Sigmoid colon (tissue), 7 donors: Measurements from ENCODE around the gene TMEM106C. TPM values are rescaled to one million over a fixed set of nuclear protein-coding genes. Genes with fewer than 3 reads are reported as not detected.
A peak's percentile ranks its signal among the peaks of the same experiment; 100 is the strongest.

ENCODE experiments used
- DNase-seq: peaks from one replicate; pipeline ENCODE4 v3.0.0-alpha.2; 2019
- H3K27ac ChIP-seq, 4 donors: fragments of 200-600 bp; sonication (generic); one replicate each; pipeline ENCODE4 v1.5.1; 2016 to 2019; ENCODE audit warnings: mild to moderate bottlenecking in 1 of 4
- H3K27me3 ChIP-seq, 3 donors: fragments of 200-600 bp; sonication (generic); one replicate each; pipeline ENCODE4 v1.5.1; 2019; ENCODE audit warnings: mild to moderate bottlenecking in 1 of 3
- H3K36me3 ChIP-seq, 4 donors: fragments of 200-600 bp; sonication (generic); one replicate each; pipeline ENCODE4 v1.5.1; 2016 to 2019
- H3K4me1 ChIP-seq, 4 donors: fragments of 200-600 bp; sonication (generic); one replicate each; pipeline ENCODE4 v1.5.1; 2017 to 2019
- H3K4me3 ChIP-seq, 4 donors: fragments of 200-600 bp; sonication (generic); one replicate each; pipeline ENCODE4 v1.5.1; 2017 to 2019; ENCODE audit warnings: mild to moderate bottlenecking in 2 of 4, moderate library complexity in 1 of 4
- H3K9me3 ChIP-seq, 4 donors: fragments of 200-600 bp in 3 of 4; sonication (generic) in 3 of 4; one replicate each; pipeline versions ENCODE4 v1.5.1 to v1.6.1; 2013 to 2019
- EP300 ChIP-seq, 4 donors: sonication (generic); formaldehyde crosslinking; IDR thresholded peaks; one replicate each; pipeline ENCODE4 v1.6.1; 2017; ENCODE audit warnings: antibody characterized with exemption in 4 of 4
- POLR2A ChIP-seq, 2 donors: fragments of 450-650 bp; IDR thresholded peaks; one replicate each; pipeline ENCODE4 v1.6.1; 2016; ENCODE audit warnings: antibody characterized with exemption in 2 of 2, mild to moderate bottlenecking in 2 of 2, moderate library complexity in 2 of 2
- POLR2AphosphoS5 ChIP-seq, 4 donors: sonication (generic); formaldehyde crosslinking; IDR thresholded peaks; one replicate each; pipeline ENCODE4 v1.6.1; 2017; ENCODE audit warnings: antibody characterized with exemption in 4 of 4
- WGBS, 2 donors: extraction: QIAGEN DNeasy Blood & Tissue Kit; methylation state at CpG; one replicate each; pipeline ENCODE4 v1.1.7; 2013; 5-methylcytosine and 5-hydroxymethylcytosine counted together
- intact Hi-C: fragments of 100-400 bp; cut with DNase I; formaldehyde crosslinking; loops from one replicate; pipeline ENCODE4 v1.15.1; 2023
- polyA plus RNA-seq, 3 donors: library from polyadenylated mRNA; stranded (reverse); fragments of 200-250 nt; gene quantifications; one replicate each; pipeline ENCODE4 v1.2.3, GENCODE V29; 2013
- total RNA-seq, 4 donors: library from RNA; depleted of rRNA; stranded (reverse); fragments of >200 nt; gene quantifications; one replicate each; pipeline ENCODE4 v1.1.0, GENCODE V29; 2016
- TF ChIP-seq, protein P1 (sequence below), 4 experiments: fragments of 450-650 bp in 3 of 4; fragments of 200-600 bp in 1 of 4; IDR thresholded peaks; one replicate each; pipeline ENCODE4 v1.5.1; 2016 to 2019; ENCODE audit warnings: antibody characterized with exemption in 4 of 4, mild to moderate bottlenecking in 3 of 4, moderate library complexity in 2 of 4
- donor health status: healthy with polysubstance abuse.
- donor health status: Bipolar disorder and iron deficiency.
- donor health status: healthy.

TMEM106C gene
- total and polyA plus RNA-seq, 7 donors: 46.2 to 199 (median 122) TPM

DNA sequence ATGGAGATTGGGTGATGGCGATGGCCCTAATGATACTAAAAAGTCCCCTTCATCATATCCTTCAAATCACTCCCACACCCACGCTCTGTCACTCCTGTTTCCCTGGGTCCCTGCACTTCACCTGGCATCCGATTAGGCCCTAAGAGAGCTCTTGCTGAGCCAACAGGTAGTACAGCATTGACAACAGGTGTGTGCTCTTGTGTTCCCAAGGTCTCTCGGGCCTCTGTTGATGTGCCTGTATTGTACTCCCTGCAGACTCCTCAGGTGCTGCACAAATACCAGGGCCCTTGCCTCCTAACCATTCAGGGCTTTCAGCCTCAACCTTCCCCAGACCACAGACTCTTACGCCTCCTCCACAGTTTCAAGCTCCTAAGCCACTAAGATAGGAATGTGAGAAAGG, 32.8 kb upstream of the TMEM106C start:
- no peak overlapping the region for H3K4me3 ChIP-seq
- no peak for DNase-seq
- H3K27ac ChIP-seq: no peak overlapping the region
- WGBS, 2 donors: 94 to 95% methylated on average over 5 of the region's 5 CpGs
- no peaks in the 10 kb centered on the region for H3K27me3 ChIP-seq
- H3K36me3 ChIP-seq: no peaks in the 10 kb centered on the region
- intact Hi-C loops: no loop called here
- no peak for TF ChIP-seq POLR2A (IDR thresholded peaks at IDR 0.05)
- TF ChIP-seq, protein P1, sequence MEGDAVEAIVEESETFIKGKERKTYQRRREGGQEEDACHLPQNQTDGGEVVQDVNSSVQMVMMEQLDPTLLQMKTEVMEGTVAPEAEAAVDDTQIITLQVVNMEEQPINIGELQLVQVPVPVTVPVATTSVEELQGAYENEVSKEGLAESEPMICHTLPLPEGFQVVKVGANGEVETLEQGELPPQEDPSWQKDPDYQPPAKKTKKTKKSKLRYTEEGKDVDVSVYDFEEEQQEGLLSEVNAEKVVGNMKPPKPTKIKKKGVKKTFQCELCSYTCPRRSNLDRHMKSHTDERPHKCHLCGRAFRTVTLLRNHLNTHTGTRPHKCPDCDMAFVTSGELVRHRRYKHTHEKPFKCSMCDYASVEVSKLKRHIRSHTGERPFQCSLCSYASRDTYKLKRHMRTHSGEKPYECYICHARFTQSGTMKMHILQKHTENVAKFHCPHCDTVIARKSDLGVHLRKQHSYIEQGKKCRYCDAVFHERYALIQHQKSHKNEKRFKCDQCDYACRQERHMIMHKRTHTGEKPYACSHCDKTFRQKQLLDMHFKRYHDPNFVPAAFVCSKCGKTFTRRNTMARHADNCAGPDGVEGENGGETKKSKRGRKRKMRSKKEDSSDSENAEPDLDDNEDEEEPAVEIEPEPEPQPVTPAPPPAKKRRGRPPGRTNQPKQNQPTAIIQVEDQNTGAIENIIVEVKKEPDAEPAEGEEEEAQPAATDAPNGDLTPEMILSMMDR (IDR thresholded peaks at IDR 0.05): no peak
- TF ChIP-seq EP300 (IDR thresholded peaks at IDR 0.05): no peak
- TF ChIP-seq POLR2AphosphoS5 (IDR thresholded peaks at IDR 0.05): no peak
- no peaks in the 10 kb centered on the region for H3K9me3 ChIP-seq
- peaks cover 0 to 8% (median 3%) of the 10 kb centered on the region in 4 donors for H3K4me1 ChIP-seq

DNA sequence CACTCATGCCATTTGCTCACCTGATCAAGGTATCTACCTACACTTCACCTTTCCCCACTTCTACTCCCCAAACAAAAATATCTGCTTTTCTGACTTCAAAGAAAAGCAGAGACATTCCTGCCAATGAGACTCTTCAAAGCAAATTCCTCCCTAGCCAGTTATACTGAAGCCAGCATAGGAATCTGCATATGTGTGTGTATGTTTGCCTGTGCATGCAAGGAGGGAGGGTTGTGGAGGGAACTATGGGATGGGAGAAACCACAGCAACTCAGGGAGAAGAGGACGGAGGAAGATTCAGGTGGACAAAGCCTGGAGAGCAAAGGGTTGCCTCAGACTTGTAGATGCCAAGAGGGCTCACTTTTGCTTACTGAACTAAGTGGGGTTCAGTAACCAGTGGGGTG, 32.2 kb upstream of the TMEM106C start:
- Histone ChIP-seq H3K27ac (no peak overlapping the region), H3K27me3 (no peaks in the 10 kb centered on the region), H3K36me3 (no peaks in the 10 kb centered on the region), H3K4me1 (peaks cover 0 to 8% (median 3%) of the 10 kb centered on the region in 4 donors), H3K4me3 (no peak overlapping the region), H3K9me3 (no peaks in the 10 kb centered on the region)
- TF ChIP-seq POLR2AphosphoS5 (IDR thresholded peaks at IDR 0.05): no peak
- TF ChIP-seq POLR2A (IDR thresholded peaks at IDR 0.05): no peak
- no peak for TF ChIP-seq EP300 (IDR thresholded peaks at IDR 0.05)
- TF ChIP-seq, protein P1 (IDR thresholded peaks at IDR 0.05): no peak
- DNase-seq: no peak
- intact Hi-C loops: no loop called here
- 90 to 93% methylated on average over 1 of the region's 1 CpG for WGBS, 2 donors

DNA sequence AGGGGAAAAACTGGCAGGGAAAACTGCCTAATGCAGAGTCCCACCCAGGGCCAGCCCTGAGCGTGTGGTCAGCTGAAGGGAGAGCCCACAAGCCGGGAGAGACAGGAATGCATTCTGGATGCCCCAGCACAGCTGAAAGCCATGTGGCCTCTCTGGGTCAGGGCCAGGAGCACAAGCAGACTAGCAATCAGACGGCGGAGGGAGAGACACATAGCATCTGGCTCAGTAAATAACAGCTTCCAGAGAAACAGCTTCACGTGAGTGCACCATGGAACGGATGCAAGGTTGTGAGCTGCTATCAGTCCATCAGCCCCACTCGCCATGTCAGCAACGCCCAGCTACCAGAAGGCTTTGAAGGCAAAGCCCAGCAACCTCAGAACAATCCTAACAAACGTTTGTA, 28.2 kb upstream of the TMEM106C start:
- H3K36me3 ChIP-seq: no peaks in the 10 kb centered on the region
- 64% methylated on average over 9 of the region's 9 CpGs for WGBS, 2 donors
- H3K4me1 ChIP-seq: peaks cover 0 to 8% (median 3%) of the 10 kb centered on the region in 4 donors
- no peaks in the 10 kb centered on the region for H3K9me3 ChIP-seq
- intact Hi-C loops: no loop called here
- H3K27me3 ChIP-seq: no peaks in the 10 kb centered on the region
- H3K4me3 ChIP-seq: no peak overlapping the region
- H3K27ac ChIP-seq: no peak overlapping the region
- DNase-seq: peak; percentile 75
- TF ChIP-seq POLR2AphosphoS5 (IDR thresholded peaks at IDR 0.05) (no peak), POLR2A (IDR thresholded peaks at IDR 0.05) (no peak), EP300 (IDR thresholded peaks at IDR 0.05) (no peak)
- TF ChIP-seq, protein P1 (IDR thresholded peaks at IDR 0.05): no peak

DNA sequence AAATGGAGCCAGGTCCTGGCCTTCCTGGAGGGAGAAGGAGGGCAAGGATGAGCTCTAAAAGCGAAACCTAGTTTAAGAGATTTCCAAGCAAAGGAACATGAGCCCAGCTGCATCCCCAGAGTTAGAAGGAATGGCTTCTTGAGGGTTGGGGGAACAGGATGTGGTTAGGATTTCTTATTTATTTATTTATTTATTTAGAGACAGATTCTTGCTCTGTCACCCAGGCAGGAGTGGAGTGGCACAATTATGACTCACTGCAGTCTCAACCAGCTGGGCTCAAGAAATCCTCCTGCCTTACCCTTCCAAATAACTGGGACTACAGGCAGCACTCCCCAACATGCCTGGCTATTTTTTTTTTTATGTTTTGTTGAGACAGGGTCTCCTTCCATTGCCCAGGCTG, 25.3 kb upstream of the TMEM106C start:
- H3K27me3 ChIP-seq: peaks cover 6 to 24% (median 13%) of the 10 kb centered on the region in 3 donors
- H3K9me3 ChIP-seq: no peaks in the 10 kb centered on the region
- no peaks in the 10 kb centered on the region for H3K36me3 ChIP-seq
- no peak overlapping the region for H3K27ac ChIP-seq
- intact Hi-C loops: no loop called here
- no peak for DNase-seq
- WGBS, 2 donors: 98 to 99% methylated on average over 1 of the region's 1 CpG
- TF ChIP-seq EP300 (IDR thresholded peaks at IDR 0.05) (no peak), POLR2A (IDR thresholded peaks at IDR 0.05) (no peak), POLR2AphosphoS5 (IDR thresholded peaks at IDR 0.05) (no peak)
- TF ChIP-seq, protein P1 (IDR thresholded peaks at IDR 0.05): no peak
- H3K4me1 ChIP-seq: peaks cover 0 to 9% (median 6%) of the 10 kb centered on the region in 4 donors
- no peak overlapping the region for H3K4me3 ChIP-seq

DNA sequence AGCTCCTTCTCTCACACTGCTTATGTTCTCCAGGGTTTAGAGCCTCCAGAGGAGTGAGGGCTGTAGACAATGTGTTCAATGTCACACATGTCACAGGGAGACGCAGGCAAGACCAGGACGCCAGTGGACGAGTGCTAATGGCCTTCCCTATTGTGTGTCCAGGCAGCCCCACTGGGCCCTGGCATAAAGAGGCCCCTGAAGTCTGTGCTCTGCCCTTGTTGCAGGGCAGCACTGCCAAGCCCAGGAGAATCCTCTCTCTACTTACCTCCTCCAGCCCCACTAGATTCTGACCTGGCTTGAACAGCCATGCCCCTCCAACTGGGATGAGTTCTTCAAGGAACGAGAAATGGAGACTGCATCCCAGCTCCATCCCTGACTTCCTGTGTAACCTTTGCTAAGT, 24.8 kb upstream of the TMEM106C start:
- Histone ChIP-seq H3K27ac (no peak overlapping the region), H3K36me3 (no peaks in the 10 kb centered on the region), H3K4me1 (peaks cover 0 to 9% (median 6%) of the 10 kb centered on the region in 4 donors), H3K4me3 (no peak overlapping the region), H3K27me3 (peaks cover 6 to 25% (median 13%) of the 10 kb centered on the region in 3 donors), H3K9me3 (no peaks in the 10 kb centered on the region)
- 77 to 90% methylated on average over 4 of the region's 4 CpGs for WGBS, 2 donors
- TF ChIP-seq POLR2A (IDR thresholded peaks at IDR 0.05): no peak
- TF ChIP-seq, protein P1 (IDR thresholded peaks at IDR 0.05): no peak
- TF ChIP-seq EP300 (IDR thresholded peaks at IDR 0.05): no peak
- no peak for TF ChIP-seq POLR2AphosphoS5 (IDR thresholded peaks at IDR 0.05)
- intact Hi-C loops: no loop called here
- peak; percentile 19 for DNase-seq
